Body of pancreas (tissue), 4 donors: Measurements from ENCODE around the gene FBXO22.
A peak's percentile ranks its signal among the peaks of the same experiment; 100 is the strongest.

Experiments used
- POLR2A ChIP-seq, 3 donors: fragments of 450-650 bp; IDR thresholded peaks; one replicate each; pipeline ENCODE4 v1.6.1; 2016; ENCODE audit warnings: antibody characterized with exemption in 3 of 3, mild to moderate bottlenecking in 2 of 3
- TF ChIP-seq, protein P1 (sequence below), 7 experiments: fragments of 450-650 bp in 4 of 7; fragments of 200-600 bp in 3 of 7; sonication (generic) in 3 of 7; IDR thresholded peaks; one replicate each; pipeline ENCODE4 v1.5.1; 2016 to 2019; ENCODE audit warnings: antibody characterized with exemption in 7 of 7

DNA sequence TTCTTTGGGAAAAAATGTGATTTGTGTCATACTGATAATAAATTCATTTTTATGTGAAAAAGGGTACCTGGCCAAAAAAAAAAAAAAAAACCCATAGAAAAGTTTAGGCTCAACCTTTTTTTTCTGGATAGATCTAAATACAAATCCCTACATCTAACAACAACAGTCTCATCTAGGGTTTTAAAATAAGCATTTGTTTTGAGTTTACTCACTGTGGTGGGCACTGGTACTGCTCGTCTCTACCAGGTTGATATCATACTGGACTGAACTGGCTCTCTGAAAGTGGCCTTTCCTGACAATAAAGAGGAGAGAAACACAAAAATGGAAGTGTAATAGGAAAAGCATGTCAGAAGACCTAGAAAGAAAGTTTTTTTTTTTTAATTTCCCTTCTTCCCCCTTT lies 52.0 kb downstream of the FBXO22 start:
- no peak for TF ChIP-seq POLR2A (IDR thresholded peaks at IDR 0.05)
- TF ChIP-seq, protein P1, sequence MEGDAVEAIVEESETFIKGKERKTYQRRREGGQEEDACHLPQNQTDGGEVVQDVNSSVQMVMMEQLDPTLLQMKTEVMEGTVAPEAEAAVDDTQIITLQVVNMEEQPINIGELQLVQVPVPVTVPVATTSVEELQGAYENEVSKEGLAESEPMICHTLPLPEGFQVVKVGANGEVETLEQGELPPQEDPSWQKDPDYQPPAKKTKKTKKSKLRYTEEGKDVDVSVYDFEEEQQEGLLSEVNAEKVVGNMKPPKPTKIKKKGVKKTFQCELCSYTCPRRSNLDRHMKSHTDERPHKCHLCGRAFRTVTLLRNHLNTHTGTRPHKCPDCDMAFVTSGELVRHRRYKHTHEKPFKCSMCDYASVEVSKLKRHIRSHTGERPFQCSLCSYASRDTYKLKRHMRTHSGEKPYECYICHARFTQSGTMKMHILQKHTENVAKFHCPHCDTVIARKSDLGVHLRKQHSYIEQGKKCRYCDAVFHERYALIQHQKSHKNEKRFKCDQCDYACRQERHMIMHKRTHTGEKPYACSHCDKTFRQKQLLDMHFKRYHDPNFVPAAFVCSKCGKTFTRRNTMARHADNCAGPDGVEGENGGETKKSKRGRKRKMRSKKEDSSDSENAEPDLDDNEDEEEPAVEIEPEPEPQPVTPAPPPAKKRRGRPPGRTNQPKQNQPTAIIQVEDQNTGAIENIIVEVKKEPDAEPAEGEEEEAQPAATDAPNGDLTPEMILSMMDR (IDR thresholded peaks at IDR 0.05) = peak in 1 of 7 experiments; percentile 6
